ENCODE data around the gene PCSK7.
"Not testable (repeated sequence)": the region's sequence is repeated elsewhere in the genome, so short reads cannot be mapped to it uniquely, and the experiment has no call there.

The PCSK7 gene

DNA sequence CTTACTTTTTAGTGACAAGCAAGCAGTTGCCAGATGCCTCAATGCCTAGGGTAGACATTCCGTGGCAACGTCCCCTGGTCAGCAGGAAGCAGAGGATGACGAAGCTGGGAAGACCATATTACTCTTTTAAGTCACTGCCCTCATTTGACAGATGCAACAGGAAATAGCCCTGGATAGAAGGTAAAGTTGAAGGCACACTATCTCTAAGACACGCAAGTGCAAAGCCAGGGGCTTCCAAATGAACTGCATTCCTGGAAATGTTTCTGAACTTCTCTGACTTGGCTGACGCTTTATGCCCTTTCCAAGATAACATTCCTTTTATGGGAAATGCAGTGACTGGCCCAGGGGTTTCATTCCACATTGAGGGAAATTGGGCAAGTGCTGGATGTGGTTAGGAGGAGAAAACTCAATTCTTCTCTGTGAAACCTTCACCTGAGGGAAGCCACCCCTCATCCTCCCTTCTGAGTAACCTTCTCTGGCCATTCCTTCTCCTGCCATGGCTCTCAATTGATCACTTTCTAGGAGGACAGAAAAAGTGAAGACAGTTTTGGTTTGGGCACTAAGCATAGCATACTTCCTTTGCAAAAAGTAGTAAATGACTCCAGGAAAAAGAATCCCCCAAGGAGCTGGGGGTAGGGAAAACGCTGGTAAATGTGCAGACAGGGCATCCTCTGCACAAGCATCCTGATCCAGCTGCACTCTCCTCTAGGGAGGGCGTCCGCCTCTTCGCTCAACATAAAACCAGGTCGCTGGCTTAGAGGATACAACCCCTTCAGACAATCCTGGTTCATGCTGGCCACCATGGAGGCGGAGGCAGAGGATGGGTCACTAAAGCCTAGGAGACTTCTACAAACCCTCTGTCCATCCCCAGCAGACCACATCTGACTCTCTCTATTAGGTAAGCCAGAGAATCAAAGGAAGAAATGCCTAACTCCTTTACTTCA is 14.5 kb downstream of the PCSK7 start:
- TF ChIP-seq, protein P1, sequence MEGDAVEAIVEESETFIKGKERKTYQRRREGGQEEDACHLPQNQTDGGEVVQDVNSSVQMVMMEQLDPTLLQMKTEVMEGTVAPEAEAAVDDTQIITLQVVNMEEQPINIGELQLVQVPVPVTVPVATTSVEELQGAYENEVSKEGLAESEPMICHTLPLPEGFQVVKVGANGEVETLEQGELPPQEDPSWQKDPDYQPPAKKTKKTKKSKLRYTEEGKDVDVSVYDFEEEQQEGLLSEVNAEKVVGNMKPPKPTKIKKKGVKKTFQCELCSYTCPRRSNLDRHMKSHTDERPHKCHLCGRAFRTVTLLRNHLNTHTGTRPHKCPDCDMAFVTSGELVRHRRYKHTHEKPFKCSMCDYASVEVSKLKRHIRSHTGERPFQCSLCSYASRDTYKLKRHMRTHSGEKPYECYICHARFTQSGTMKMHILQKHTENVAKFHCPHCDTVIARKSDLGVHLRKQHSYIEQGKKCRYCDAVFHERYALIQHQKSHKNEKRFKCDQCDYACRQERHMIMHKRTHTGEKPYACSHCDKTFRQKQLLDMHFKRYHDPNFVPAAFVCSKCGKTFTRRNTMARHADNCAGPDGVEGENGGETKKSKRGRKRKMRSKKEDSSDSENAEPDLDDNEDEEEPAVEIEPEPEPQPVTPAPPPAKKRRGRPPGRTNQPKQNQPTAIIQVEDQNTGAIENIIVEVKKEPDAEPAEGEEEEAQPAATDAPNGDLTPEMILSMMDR (IDR thresholded peaks at IDR 0.05; ENCODE audit: low read depth, low read length, missing control alignments), result no peak
- DNase-seq (ENCODE audit: low read depth), result no peak
- no peak overlapping the region for H3K4me3 ChIP-seq (ENCODE audit: low read depth, low read length)
- in situ Hi-C loops (cut with HindIII; ENCODE audit: low sequenced_read_pairs), result no loop called here

GRCh38 chr11:117214404-117215110 is 17.3 kb downstream of the PCSK7 start:
- TF ChIP-seq, protein P1 (IDR thresholded peaks at IDR 0.05; ENCODE audit: low read depth, low read length, missing control alignments), result no peak
- DNase-seq (ENCODE audit: low read depth), result no peak
- in situ Hi-C loops (cut with HindIII; ENCODE audit: low sequenced_read_pairs), result no loop called here
- H3K4me3 ChIP-seq (ENCODE audit: low read depth, low read length), result no peak overlapping the region

DNA sequence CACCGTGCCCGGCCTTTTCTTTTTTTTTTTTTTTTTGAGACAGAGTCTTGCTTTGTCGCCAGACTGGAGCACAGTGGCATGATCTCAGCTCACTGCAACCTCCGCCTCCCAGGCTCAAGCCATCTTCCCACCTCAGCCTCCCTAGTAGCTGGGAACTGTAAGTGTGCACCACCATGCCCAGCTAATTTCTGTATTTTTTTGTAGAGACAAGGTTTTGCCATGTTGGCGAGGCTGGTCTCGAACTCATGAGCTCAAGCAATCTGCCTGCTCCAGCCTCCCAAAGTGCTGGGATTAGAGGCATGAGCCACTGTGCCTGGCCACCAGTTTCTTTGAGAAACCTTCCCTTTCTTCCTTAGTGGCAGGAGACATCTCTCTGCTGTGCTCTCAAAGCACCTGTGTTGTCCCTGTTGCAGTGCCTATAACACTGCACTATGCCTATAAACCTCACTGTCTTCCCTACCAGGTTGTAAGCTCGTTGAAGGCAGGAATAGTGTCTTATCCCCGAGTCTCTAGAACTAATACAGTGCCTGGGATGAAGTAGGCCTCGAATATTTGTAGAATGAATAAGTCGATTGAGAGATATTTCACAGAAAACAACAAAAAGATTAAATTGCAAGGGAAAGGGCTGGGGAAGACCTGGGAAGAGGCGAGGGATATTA is 19.0 kb downstream of the PCSK7 start:
- TF ChIP-seq, protein P1 (IDR thresholded peaks at IDR 0.05; ENCODE audit: low read depth, low read length, missing control alignments), result no peak
- DNase-seq (ENCODE audit: low read depth), result no peak
- no peak overlapping the region for H3K4me3 ChIP-seq (ENCODE audit: low read depth, low read length)
- in situ Hi-C loops (cut with HindIII; ENCODE audit: low sequenced_read_pairs), result no loop called here

GRCh38 chr11:117210620-117211019 is 21.3 kb downstream of the PCSK7 start:
- in situ Hi-C loops (cut with HindIII; ENCODE audit: low sequenced_read_pairs), result no loop called here
- no peak for DNase-seq (ENCODE audit: low read depth)

DNA sequence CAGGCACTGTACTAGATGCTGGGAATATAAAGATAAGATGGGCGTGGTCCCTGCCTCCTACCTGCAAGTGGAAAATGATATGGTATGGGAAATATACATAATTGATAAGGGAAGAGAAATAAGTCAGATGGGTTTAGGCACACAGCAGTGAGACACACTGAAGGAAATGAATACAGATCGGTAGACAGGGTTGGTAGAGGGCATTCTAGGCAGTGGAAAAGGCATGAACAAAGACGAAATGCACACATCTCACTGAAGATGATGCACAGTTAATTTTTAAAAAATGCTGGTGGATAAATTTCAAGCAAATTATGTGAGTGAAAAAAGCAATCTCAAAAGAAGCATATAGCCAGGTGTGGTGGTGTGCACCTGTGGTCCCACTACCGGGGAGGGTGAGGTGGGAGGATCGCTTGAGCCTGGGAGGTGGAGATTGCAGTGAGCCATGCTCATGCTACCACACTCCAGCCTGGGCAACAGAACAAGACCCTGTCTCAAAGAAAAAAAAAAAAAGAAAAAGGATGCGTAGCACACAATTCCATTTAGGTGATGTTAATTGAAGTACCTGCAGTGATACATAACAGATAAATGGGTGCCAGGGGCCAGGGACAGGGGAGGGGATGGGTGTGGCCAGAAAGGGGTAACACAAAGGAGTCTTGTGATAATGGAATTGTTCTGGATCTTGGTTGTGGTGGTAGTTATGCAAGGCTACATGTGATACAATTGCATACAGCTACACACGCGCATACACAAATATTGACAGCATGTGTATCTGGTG is 22.3 kb downstream of the PCSK7 start:
- in situ Hi-C loops (cut with HindIII; ENCODE audit: low sequenced_read_pairs); DNase-seq (ENCODE audit: low read depth); H3K4me3 ChIP-seq (ENCODE audit: low read depth, low read length): not testable (repeated sequence)

More at GRCh38 chr11:117210620-117211019, 21.3 kb downstream of the PCSK7 start:
- TF ChIP-seq, protein P1 (IDR thresholded peaks at IDR 0.05; ENCODE audit: low read depth, low read length, missing control alignments), result no peak
- H3K4me3 ChIP-seq (ENCODE audit: low read depth, low read length), result no peak overlapping the region

- in situ Hi-C loops (cut with HindIII; ENCODE audit: low sequenced_read_pairs), result not testable (repeated sequence)
Measured at GRCh38 chr11:117208710-117209109, 23.2 kb downstream of the PCSK7 start.

DNA sequence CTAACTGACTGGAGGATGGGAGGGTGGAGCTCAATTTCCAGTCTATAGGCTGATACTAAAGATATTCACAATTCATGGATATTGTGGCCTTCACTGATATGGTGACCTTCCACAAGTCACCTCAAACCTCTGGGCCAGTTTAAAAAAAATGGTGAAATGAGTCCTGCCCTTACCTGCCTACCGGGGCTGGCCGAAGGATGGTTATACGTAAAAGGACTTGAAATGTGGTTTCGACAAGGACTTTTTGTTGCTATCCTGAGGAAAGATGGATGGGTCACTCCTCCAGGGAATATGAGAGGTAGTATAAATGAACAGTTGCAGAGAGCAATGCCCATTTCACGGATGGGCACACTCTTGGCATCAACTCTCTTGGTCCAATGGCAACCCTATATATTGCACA is 24.4 kb downstream of the PCSK7 start:
- in situ Hi-C loops (cut with HindIII; ENCODE audit: low sequenced_read_pairs); H3K4me3 ChIP-seq (ENCODE audit: low read depth, low read length); DNase-seq (ENCODE audit: low read depth): not testable (repeated sequence)

More at GRCh38 chr11:117208710-117209109, 23.2 kb downstream of the PCSK7 start:
- not testable (repeated sequence) for DNase-seq (ENCODE audit: low read depth); H3K4me3 ChIP-seq (ENCODE audit: low read depth, low read length)

- H3K4me3 ChIP-seq (ENCODE audit: low read depth, low read length); DNase-seq (ENCODE audit: low read depth); in situ Hi-C loops (cut with HindIII; ENCODE audit: low sequenced_read_pairs): not testable (repeated sequence)
Measured at GRCh38 chr11:117206859-117207258, 25.0 kb downstream of the PCSK7 start.

DNA sequence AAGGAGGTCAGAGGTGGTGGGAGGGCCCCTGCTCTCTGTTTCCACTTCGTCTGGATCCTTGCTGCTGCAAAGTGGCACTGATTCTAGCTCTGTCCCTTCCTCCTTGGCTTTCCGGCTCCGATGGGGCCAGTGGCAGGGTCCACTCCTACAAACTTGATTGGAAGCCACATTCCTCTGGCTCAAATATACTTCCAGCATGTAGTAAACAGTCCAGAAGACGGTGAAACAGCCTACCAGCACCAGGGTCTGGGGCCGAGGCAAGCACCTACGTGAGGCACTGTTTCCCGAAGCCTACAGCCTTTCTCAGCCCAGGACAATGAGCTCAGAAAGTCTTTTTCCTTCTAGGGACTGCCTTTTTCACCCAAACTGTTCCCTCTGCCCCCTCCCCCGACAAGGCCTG is 25.8 kb downstream of the PCSK7 start:
- H3K4me3 ChIP-seq (ENCODE audit: low read depth, low read length); DNase-seq (ENCODE audit: low read depth); in situ Hi-C loops (cut with HindIII; ENCODE audit: low sequenced_read_pairs): not testable (repeated sequence)
